Measurements from ENCODE around the gene LEMD3.

The LEMD3 gene

DNA sequence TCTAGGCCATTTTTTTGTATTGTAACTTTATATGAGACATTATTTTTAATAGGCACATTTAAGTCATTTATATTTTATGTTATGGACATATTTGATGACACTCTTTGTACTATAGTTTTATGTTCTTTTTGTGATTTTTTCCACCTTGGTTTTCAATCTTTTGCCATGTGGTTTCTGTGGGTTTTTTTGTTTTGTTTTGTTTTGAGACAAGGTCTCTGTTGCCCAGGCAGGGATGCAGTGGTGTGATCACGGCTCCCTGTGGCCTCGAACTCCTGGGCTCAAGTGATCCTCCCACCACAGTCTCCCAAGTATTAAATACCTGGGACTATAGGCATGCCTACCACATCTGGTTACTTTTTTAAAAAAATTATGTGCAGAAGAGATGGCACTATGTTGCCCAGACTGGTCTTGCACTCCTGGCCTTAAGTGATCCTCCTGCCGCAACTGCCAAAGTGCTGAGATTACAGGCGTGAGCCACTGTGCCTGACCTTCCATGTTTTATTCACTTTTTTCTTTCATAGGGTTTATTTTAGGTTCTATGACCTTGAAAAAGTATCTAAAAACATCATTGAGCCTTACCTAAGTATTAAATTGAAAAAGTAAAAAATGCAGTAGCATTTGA lies 125.4 kb downstream of the LEMD3 start:
- no peak for DNase-seq (ENCODE audit: low read depth)
- H3K4me3 ChIP-seq (ENCODE audit: low read depth, low read length) = no peak overlapping the region
- TF ChIP-seq, protein P1, sequence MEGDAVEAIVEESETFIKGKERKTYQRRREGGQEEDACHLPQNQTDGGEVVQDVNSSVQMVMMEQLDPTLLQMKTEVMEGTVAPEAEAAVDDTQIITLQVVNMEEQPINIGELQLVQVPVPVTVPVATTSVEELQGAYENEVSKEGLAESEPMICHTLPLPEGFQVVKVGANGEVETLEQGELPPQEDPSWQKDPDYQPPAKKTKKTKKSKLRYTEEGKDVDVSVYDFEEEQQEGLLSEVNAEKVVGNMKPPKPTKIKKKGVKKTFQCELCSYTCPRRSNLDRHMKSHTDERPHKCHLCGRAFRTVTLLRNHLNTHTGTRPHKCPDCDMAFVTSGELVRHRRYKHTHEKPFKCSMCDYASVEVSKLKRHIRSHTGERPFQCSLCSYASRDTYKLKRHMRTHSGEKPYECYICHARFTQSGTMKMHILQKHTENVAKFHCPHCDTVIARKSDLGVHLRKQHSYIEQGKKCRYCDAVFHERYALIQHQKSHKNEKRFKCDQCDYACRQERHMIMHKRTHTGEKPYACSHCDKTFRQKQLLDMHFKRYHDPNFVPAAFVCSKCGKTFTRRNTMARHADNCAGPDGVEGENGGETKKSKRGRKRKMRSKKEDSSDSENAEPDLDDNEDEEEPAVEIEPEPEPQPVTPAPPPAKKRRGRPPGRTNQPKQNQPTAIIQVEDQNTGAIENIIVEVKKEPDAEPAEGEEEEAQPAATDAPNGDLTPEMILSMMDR (IDR thresholded peaks at IDR 0.05; ENCODE audit: low read depth, low read length, missing control alignments) = no peak
- in situ Hi-C loops (cut with HindIII; ENCODE audit: low sequenced_read_pairs) = loop anchor here (25.0 kb wide), 1 partner anchor 818 kb away; no protein-coding TSS in a partner anchor

DNA sequence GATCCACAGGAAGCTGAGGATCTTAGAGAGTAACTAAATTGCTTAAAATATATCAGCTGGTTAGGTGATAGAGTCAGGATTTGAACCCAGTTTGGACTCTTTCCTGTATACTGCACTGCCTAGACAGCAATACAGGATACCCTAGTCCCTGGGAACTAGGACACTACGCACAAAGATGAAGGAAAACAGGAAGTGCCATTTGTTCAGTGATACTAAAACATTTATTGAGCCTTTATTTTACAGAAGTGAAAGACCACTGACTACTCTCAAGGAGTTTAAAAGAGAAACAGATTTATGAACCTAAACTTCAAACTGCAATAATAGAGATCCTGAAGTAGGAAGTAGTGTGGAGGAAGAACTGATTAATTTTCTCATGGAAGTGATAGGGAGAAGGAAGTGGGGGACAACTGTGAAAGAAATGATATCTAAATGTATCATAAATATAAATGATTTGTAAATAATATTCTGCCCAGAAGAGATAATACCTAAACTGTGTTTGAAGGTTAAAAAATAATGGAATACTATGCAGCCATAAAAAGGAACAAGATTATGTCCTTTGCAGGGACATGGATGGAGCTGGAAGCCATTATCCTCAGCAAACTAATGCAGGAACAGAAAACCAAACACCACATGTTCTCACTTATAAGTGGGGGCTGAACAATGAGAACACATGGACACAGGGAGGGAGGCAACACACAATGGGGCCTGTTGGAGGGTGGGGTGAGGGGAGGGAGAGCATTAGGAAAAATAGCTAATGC lies 127.3 kb downstream of the LEMD3 start:
- in situ Hi-C loops (cut with HindIII; ENCODE audit: low sequenced_read_pairs) = loop anchor here (25.0 kb wide), 1 partner anchor 816 kb away; no protein-coding TSS in a partner anchor
- no peak overlapping the region for H3K4me3 ChIP-seq (ENCODE audit: low read depth, low read length)
- TF ChIP-seq, protein P1 (IDR thresholded peaks at IDR 0.05; ENCODE audit: low read depth, low read length, missing control alignments) = no peak
- no peak for DNase-seq (ENCODE audit: low read depth)
